Right atrium auricular region (tissue), 2 donors: Measurements from ENCODE around the gene ITGA6. TPM values are rescaled to one million over a fixed set of nuclear protein-coding genes. Genes with fewer than 3 reads are reported as not detected.

Experiments used
- DNase-seq: peaks from one replicate; pipeline ENCODE4 v3.0.0-alpha.2; 2019; ENCODE audit warnings: low spot score
- H3K27ac ChIP-seq, 2 donors: fragments of 200-600 bp; sonication (generic); 1 replicate in 1 of 2; 2 replicates in 1 of 2; pipeline ENCODE4 v1.5.1; 2016 to 2019
- H3K27me3 ChIP-seq, 2 donors: fragments of 200-600 bp; sonication (generic); one replicate each; pipeline versions ENCODE4 v1.5.1 to v1.6.0; 2017 to 2019
- H3K36me3 ChIP-seq: fragments of 200-600 bp; sonication (generic); one replicate; pipeline ENCODE4 v1.5.1; 2016
- H3K4me1 ChIP-seq, 2 donors: fragments of 200-600 bp; sonication (generic); one replicate each; pipeline versions ENCODE4 v1.5.1 to v1.6.0; 2017 to 2019
- H3K4me3 ChIP-seq, 2 donors: fragments of 200-600 bp; sonication (generic); 1 replicate in 1 of 2; 2 replicates in 1 of 2; pipeline ENCODE4 v1.5.1; 2017 to 2019; ENCODE audit warnings: mild to moderate bottlenecking in 1 of 2, moderate library complexity in 1 of 2
- H3K9me3 ChIP-seq, 2 donors: fragments of 200-600 bp; sonication (generic); one replicate each; pipeline ENCODE4 v1.5.1; 2019
- CTCF ChIP-seq, 2 donors: fragments of 200-600 bp; sonication (generic); IDR thresholded peaks; one replicate each; pipeline ENCODE4 v1.5.1; 2019; ENCODE audit warnings: antibody characterized with exemption in 2 of 2
- total RNA-seq, 2 donors: library from RNA; depleted of rRNA; stranded (reverse); fragments of >200 nt; gene quantifications; one replicate each; pipeline ENCODE4 v1.1.0, GENCODE V29; 2016

Gene ITGA6
- total RNA-seq, 2 donors from 2014 or later, result 31.2 to 54.3 TPM

GRCh38 chr2:172438741-172439508, 11.5 kb downstream of the ITGA6 start:
- peaks cover 0 to 32% of the 10 kb centered on the region in 2 donors for H3K4me1 ChIP-seq
- no peaks in the 10 kb centered on the region for H3K9me3 ChIP-seq
- TF ChIP-seq CTCF (IDR thresholded peaks at IDR 0.05), result no peak
- no peak overlapping the region for H3K27ac ChIP-seq
- no peaks in the 10 kb centered on the region for H3K27me3 ChIP-seq
- no peak overlapping the region for H3K4me3 ChIP-seq
- no peak for DNase-seq
- no peaks in the 10 kb centered on the region for H3K36me3 ChIP-seq

- no peak for DNase-seq
- Histone ChIP-seq H3K4me3 (no peak overlapping the region), H3K4me1 (peaks cover 0 to 32% of the 10 kb centered on the region in 2 donors), H3K36me3 (no peaks in the 10 kb centered on the region), H3K27ac (no peak overlapping the region), H3K27me3 (no peaks in the 10 kb centered on the region), H3K9me3 (no peaks in the 10 kb centered on the region)
- TF ChIP-seq CTCF (IDR thresholded peaks at IDR 0.05), result no peak
Measured at GRCh38 chr2:172439509-172439860, 12.1 kb downstream of the ITGA6 start.

GRCh38 chr2:172439911-172440310, 12.5 kb downstream of the ITGA6 start:
- no peak for TF ChIP-seq CTCF (IDR thresholded peaks at IDR 0.05)
- Histone ChIP-seq H3K4me1 (peaks cover 0 to 32% of the 10 kb centered on the region in 2 donors), H3K27me3 (no peaks in the 10 kb centered on the region), H3K36me3 (no peaks in the 10 kb centered on the region), H3K9me3 (no peaks in the 10 kb centered on the region), H3K27ac (no peak overlapping the region), H3K4me3 (no peak overlapping the region)
- no peak for DNase-seq

GRCh38 chr2:172440795-172441194, 13.4 kb downstream of the ITGA6 start:
- DNase-seq, result no peak
- H3K27ac ChIP-seq, result no peak overlapping the region
- TF ChIP-seq CTCF (IDR thresholded peaks at IDR 0.05), result no peak
- no peaks in the 10 kb centered on the region for H3K36me3 ChIP-seq
- no peaks in the 10 kb centered on the region for H3K27me3 ChIP-seq
- peaks cover 0 to 32% of the 10 kb centered on the region in 2 donors for H3K4me1 ChIP-seq
- no peak overlapping the region for H3K4me3 ChIP-seq
- H3K9me3 ChIP-seq, result no peaks in the 10 kb centered on the region

GRCh38 chr2:172442072-172442895, 14.9 kb downstream of the ITGA6 start:
- DNase-seq, result no peak
- H3K4me3 ChIP-seq, result no peak overlapping the region
- no peaks in the 10 kb centered on the region for H3K9me3 ChIP-seq
- H3K27ac ChIP-seq, result no peak overlapping the region
- no peaks in the 10 kb centered on the region for H3K27me3 ChIP-seq
- TF ChIP-seq CTCF (IDR thresholded peaks at IDR 0.05), result no peak
- H3K36me3 ChIP-seq, result no peaks in the 10 kb centered on the region
- peaks cover 0 to 27% of the 10 kb centered on the region in 2 donors for H3K4me1 ChIP-seq
